K562 (cell line): Measurements from ENCODE around the gene FRRS1L. TPM values are rescaled to one million over a fixed set of nuclear protein-coding genes. Genes with fewer than 3 reads are reported as not detected.
A peak's percentile ranks its signal among the peaks of the same experiment; 100 is the strongest.

Source experiments
- BACH1 ChIP-seq: fragments of 200-800 bp; sonication (Bioruptor generic); IDR thresholded peaks from 2 replicates; pipeline ENCODE4 v1.6.1; 2016; ENCODE audit warnings: missing genetic modification characterization, missing compliant biosample characterization
- CREM ChIP-seq: IDR thresholded peaks from 2 replicates; pipeline ENCODE4 v1.6.1; 2014; ENCODE audit warnings: antibody characterized with exemption, low read depth
- DNMT1 ChIP-seq: fragments of 450-650 bp; IDR thresholded peaks from 2 replicates; pipeline ENCODE4 v1.6.1; 2016; ENCODE audit warnings: antibody characterized with exemption, mild to moderate bottlenecking
- MEIS2 ChIP-seq: fragments of 450-650 bp; IDR thresholded peaks from 2 replicates; pipeline ENCODE4 v1.6.1; 2014; ENCODE audit warnings: mild to moderate bottlenecking; ENCODE audit not compliant: partially characterized antibody
- TBL1XR1 ChIP-seq, 2 experiments: IDR thresholded peaks; 2 replicates each; pipeline ENCODE4 v1.6.1; 2012; ENCODE audit warnings: improper control_type of control experiment in 2 of 2, low read length in 2 of 2, mild to moderate bottlenecking in 1 of 2
- ZBTB8A ChIP-seq: fragments of 450-650 bp; IDR thresholded peaks from 2 replicates; pipeline ENCODE4 v1.6.1; 2018; ENCODE audit warnings: mild to moderate bottlenecking, moderate library complexity; ENCODE audit not compliant: partially characterized antibody
- ZEB2 ChIP-seq: fragments of 450-650 bp; IDR thresholded peaks from 2 replicates; pipeline ENCODE4 v1.6.1; 2016
- ZNF766 ChIP-seq: fragments of 200-800 bp; sonication (Bioruptor generic); conservative IDR thresholded peaks from 2 replicates; pipeline ENCODE4 v1.6.1; 2016; ENCODE audit warnings: missing genetic modification characterization, missing compliant biosample characterization
- polyA plus RNA-seq, 8 experiments: library from polyadenylated mRNA; depleted of rRNA in 4 of 8; stranded (reverse) in 5 of 8; unstranded in 3 of 8; fragments of >200 nt; fragmentation: Nextera tagmentation in 2 of 8; fragmentation: Illumina TruSeq in 1 of 8; extraction: Ambion mirVana in 2 of 8; extraction: Trizol in 1 of 8; gene quantifications; 2 replicates each; pipeline versions ENCODE4 v1.2.1 to v1.2.3, GENCODE V29; 2011 to 2014; ENCODE audit warnings: inconsistent platforms in 1 of 8, missing spikeins in 1 of 8
- total RNA-seq, 7 experiments: library from RNA; depleted of rRNA in 6 of 7; stranded (reverse); fragments of >200 nt in 6 of 7; fragmentation: Illumina TruSeq in 2 of 7; extraction: Trizol in 2 of 7; gene quantifications; 2 replicates each; pipeline versions ENCODE4 v1.2.1 to v1.2.3, GENCODE V29; 2011 to 2021; ENCODE audit warnings: low replicate concordance in 1 of 7
- TF ChIP-seq, protein P1 (sequence below), 3 experiments: fragments of 200-800 bp in 1 of 3; fragments of 250-450 bp in 1 of 3; fragments of 450-650 bp in 1 of 3; sonication (Bioruptor Pico) in 1 of 3; sonication (Bioruptor generic) in 1 of 3; formaldehyde crosslinking in 1 of 3; IDR thresholded peaks; 2 replicates each; pipeline versions ENCODE4 v1.6.1 to v1.8.0; 2016 to 2022; ENCODE audit warnings: mild to moderate bottlenecking in 2 of 3, missing genetic modification characterization in 2 of 3, missing compliant biosample characterization in 1 of 3, moderate library complexity in 1 of 3
- TF ChIP-seq, protein P2 (sequence below), 2 experiments: fragments of 450-650 bp; formaldehyde crosslinking in 1 of 2; IDR thresholded peaks; 2 replicates each; pipeline versions ENCODE4 v1.4.0 to v1.6.1; 2014 to 2020; ENCODE audit warnings: mild to moderate bottlenecking in 2 of 2, borderline replicate concordance in 1 of 2, low read depth in 1 of 2
- TF ChIP-seq, protein P3 (sequence below): fragments of 450-650 bp; IDR thresholded peaks from 2 replicates; pipeline ENCODE4 v1.6.1; 2016; ENCODE audit warnings: borderline replicate concordance

Gene FRRS1L
- total and polyA plus RNA-seq, 9 of the 15 experiments (the other 6 are each of a cell fraction or from before 2014, with no cell fraction given): under 0.01 to 0.04 (median 0.03) TPM; not detected in 5

DNA sequence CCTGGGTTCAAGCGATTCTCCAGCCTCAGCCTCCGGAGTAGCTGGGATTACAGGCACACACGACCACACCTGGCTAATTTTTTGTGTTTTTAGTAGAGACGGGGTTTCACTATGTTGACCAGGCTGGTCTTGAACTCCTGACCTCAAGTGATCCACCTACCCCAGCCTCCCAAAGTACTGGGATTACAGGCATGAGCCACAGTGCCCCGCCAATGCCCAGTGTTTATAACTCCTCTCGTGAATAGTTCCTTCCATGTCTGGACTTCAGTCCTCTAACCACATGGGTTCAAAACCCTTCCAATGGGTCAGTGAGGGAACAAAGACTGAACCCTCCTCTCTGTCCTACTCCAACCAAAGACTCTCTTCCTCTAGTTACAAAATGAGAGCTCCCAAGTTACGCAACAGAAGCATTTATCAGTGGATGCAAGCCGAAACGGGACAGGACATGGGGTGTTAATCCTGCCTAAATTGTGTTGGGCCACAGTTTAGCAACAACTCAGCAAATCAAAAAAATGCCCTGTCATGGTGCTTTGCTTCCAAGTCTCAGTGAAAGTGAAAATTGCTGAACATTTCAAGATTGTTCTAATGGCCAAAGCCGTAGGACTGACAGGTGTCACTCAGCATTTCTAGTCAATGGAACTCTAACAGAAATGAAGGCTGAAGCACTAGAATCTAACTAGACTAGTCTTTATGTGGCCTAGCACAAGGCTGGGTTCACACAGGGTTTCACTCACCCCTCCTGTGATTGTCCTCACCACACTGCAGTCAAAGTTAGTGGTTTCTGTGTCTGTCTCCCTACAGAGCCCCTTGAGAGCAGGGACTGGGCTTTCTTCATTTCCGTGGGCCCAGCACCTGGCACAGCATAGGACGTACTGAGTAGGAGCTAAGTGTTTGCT is 44.1 kb downstream of the FRRS1L start (continued):
- TF ChIP-seq, protein P1, sequence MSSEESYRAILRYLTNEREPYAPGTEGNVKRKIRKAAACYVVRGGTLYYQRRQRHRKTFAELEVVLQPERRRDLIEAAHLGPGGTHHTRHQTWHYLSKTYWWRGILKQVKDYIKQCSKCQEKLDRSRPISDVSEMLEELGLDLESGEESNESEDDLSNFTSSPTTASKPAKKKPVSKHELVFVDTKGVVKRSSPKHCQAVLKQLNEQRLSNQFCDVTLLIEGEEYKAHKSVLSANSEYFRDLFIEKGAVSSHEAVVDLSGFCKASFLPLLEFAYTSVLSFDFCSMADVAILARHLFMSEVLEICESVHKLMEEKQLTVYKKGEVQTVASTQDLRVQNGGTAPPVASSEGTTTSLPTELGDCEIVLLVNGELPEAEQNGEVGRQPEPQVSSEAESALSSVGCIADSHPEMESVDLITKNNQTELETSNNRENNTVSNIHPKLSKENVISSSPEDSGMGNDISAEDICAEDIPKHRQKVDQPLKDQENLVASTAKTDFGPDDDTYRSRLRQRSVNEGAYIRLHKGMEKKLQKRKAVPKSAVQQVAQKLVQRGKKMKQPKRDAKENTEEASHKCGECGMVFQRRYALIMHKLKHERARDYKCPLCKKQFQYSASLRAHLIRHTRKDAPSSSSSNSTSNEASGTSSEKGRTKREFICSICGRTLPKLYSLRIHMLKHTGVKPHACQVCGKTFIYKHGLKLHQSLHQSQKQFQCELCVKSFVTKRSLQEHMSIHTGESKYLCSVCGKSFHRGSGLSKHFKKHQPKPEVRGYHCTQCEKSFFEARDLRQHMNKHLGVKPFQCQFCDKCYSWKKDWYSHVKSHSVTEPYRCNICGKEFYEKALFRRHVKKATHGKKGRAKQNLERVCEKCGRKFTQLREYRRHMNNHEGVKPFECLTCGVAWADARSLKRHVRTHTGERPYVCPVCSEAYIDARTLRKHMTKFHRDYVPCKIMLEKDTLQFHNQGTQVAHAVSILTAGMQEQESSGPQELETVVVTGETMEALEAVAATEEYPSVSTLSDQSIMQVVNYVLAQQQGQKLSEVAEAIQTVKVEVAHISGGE (CRISPR knock-in tag; IDR thresholded peaks at IDR 0.05): 0 out of 6 replicates have a peak, but pooled peaks of 1 of the 3 experiments have one; percentile 25
- 0 out of 2 replicates have a peak, but pooled peaks have one; percentile 15 for TF ChIP-seq ZEB2
- TF ChIP-seq DNMT1: no peak
- TF ChIP-seq ZNF766: peak; percentile 60
- peak; percentile 99 for TF ChIP-seq MEIS2
- peak; percentile 97 for TF ChIP-seq BACH1
- peak in 1 of 2 experiments; percentile 79; a peak in 2 of 4 replicates for TF ChIP-seq TBL1XR1 (IDR thresholded peaks at IDR 0.05; ENCODE audit: low read length in 2 of 2)
- TF ChIP-seq, protein P2, sequence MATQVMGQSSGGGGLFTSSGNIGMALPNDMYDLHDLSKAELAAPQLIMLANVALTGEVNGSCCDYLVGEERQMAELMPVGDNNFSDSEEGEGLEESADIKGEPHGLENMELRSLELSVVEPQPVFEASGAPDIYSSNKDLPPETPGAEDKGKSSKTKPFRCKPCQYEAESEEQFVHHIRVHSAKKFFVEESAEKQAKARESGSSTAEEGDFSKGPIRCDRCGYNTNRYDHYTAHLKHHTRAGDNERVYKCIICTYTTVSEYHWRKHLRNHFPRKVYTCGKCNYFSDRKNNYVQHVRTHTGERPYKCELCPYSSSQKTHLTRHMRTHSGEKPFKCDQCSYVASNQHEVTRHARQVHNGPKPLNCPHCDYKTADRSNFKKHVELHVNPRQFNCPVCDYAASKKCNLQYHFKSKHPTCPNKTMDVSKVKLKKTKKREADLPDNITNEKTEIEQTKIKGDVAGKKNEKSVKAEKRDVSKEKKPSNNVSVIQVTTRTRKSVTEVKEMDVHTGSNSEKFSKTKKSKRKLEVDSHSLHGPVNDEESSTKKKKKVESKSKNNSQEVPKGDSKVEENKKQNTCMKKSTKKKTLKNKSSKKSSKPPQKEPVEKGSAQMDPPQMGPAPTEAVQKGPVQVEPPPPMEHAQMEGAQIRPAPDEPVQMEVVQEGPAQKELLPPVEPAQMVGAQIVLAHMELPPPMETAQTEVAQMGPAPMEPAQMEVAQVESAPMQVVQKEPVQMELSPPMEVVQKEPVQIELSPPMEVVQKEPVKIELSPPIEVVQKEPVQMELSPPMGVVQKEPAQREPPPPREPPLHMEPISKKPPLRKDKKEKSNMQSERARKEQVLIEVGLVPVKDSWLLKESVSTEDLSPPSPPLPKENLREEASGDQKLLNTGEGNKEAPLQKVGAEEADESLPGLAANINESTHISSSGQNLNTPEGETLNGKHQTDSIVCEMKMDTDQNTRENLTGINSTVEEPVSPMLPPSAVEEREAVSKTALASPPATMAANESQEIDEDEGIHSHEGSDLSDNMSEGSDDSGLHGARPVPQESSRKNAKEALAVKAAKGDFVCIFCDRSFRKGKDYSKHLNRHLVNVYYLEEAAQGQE (IDR thresholded peaks at IDR 0.05; ENCODE audit: borderline replicate concordance): no peak
- TF ChIP-seq, protein P2 (CRISPR knock-in tag; IDR thresholded peaks at IDR 0.05; ENCODE audit: low read depth): 0 out of 2 replicates have a peak, but pooled peaks have one; percentile 49
- TF ChIP-seq, protein P3, sequence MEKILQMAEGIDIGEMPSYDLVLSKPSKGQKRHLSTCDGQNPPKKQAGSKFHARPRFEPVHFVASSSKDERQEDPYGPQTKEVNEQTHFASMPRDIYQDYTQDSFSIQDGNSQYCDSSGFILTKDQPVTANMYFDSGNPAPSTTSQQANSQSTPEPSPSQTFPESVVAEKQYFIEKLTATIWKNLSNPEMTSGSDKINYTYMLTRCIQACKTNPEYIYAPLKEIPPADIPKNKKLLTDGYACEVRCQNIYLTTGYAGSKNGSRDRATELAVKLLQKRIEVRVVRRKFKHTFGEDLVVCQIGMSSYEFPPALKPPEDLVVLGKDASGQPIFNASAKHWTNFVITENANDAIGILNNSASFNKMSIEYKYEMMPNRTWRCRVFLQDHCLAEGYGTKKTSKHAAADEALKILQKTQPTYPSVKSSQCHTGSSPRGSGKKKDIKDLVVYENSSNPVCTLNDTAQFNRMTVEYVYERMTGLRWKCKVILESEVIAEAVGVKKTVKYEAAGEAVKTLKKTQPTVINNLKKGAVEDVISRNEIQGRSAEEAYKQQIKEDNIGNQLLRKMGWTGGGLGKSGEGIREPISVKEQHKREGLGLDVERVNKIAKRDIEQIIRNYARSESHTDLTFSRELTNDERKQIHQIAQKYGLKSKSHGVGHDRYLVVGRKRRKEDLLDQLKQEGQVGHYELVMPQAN: 0 out of 2 replicates have a peak, but pooled peaks have one; percentile 38
- no peak for TF ChIP-seq ZBTB8A
- peak; percentile 33; the same call in 1 of the 2 replicates for TF ChIP-seq CREM
